Measurements from ENCODE around the gene LCLAT1. TPM values are rescaled to one million over a fixed set of nuclear protein-coding genes. Genes with fewer than 3 reads are reported as not detected.
A peak's percentile ranks its signal among the peaks of the same experiment; 100 is the strongest.

LCLAT1 gene
- total RNA-seq, 1 experiment from 2014 or later, result 21.7 TPM

GRCh38 chr2:30433541-30434299 is 13.3 kb upstream of the LCLAT1 start:
- no peak for DNase-seq
- Histone ChIP-seq H2AFZ (ENCODE audit: low read length) (no peak overlapping the region), H3K27ac (ENCODE audit: low read length) (no peak overlapping the region), H3K36me3 (ENCODE audit: insufficient read depth, low read length) (no peaks in the 10 kb centered on the region), H3K9me3 (ENCODE audit: low read length) (no peaks in the 10 kb centered on the region), H3K9ac (ENCODE audit: low read length) (no peak overlapping the region), H3K4me3 (ENCODE audit: low read length) (no peak overlapping the region), H3K27me3 (ENCODE audit: low read length) (no peaks in the 10 kb centered on the region), H3K4me2 (ENCODE audit: low read depth, low read length, poor library complexity, severe bottlenecking) (no peak overlapping the region), H3K79me2 (ENCODE audit: low read length) (no peaks in the 10 kb centered on the region), H4K20me1 (ENCODE audit: insufficient read depth, low read depth, low read length) (no peaks in the 10 kb centered on the region), H3K9me2 (replicated peaks; ENCODE audit: insufficient read depth, low read length) (no peaks in the 10 kb centered on the region), H3K4me1 (ENCODE audit: low read length) (peaks cover 27% of the 10 kb centered on the region)

- Histone ChIP-seq H3K4me3 (ENCODE audit: low read length) (no peak overlapping the region), H3K27ac (ENCODE audit: low read length) (no peak overlapping the region), H2AFZ (ENCODE audit: low read length) (no peak overlapping the region), H3K79me2 (ENCODE audit: low read length) (no peaks in the 10 kb centered on the region), H3K27me3 (ENCODE audit: low read length) (no peaks in the 10 kb centered on the region), H3K4me2 (ENCODE audit: low read depth, low read length, poor library complexity, severe bottlenecking) (no peak overlapping the region), H4K20me1 (ENCODE audit: insufficient read depth, low read depth, low read length) (no peaks in the 10 kb centered on the region), H3K9ac (ENCODE audit: low read length) (no peak overlapping the region), H3K4me1 (ENCODE audit: low read length) (peaks cover 27% of the 10 kb centered on the region), H3K9me3 (ENCODE audit: low read length) (no peaks in the 10 kb centered on the region), H3K36me3 (ENCODE audit: insufficient read depth, low read length) (no peaks in the 10 kb centered on the region), H3K9me2 (replicated peaks; ENCODE audit: insufficient read depth, low read length) (no peaks in the 10 kb centered on the region)
- DNase-seq, result no peak
Observed at GRCh38 chr2:30434708-30435107, 12.3 kb upstream of the LCLAT1 start.

- Histone ChIP-seq H3K4me1 (ENCODE audit: low read length) (peaks cover 27% of the 10 kb centered on the region), H3K9ac (ENCODE audit: low read length) (peak overlapping the region; percentile 18; the same call in 1 of the 2 replicates), H3K4me3 (ENCODE audit: low read length) (peak overlapping the region; percentile 15; the same call in 1 of the 2 replicates), H2AFZ (ENCODE audit: low read length) (peak overlapping the region; percentile 44; the same call in 1 of the 2 replicates), H3K4me2 (ENCODE audit: low read depth, low read length, poor library complexity, severe bottlenecking) (peak overlapping the region; percentile 44), H4K20me1 (ENCODE audit: insufficient read depth, low read depth, low read length) (no peaks in the 10 kb centered on the region), H3K79me2 (ENCODE audit: low read length) (no peaks in the 10 kb centered on the region), H3K27me3 (ENCODE audit: low read length) (no peaks in the 10 kb centered on the region), H3K36me3 (ENCODE audit: insufficient read depth, low read length) (no peaks in the 10 kb centered on the region), H3K9me3 (ENCODE audit: low read length) (no peaks in the 10 kb centered on the region), H3K27ac (ENCODE audit: low read length) (peak overlapping the region; percentile 61), H3K9me2 (replicated peaks; ENCODE audit: insufficient read depth, low read length) (no peaks in the 10 kb centered on the region)
- DNase-seq, result peak; percentile 65
Observed at GRCh38 chr2:30436859-30437435, 10.1 kb upstream of the LCLAT1 start.

GRCh38 chr2:30437809-30438548 is 9.1 kb upstream of the LCLAT1 start:
- no peaks in the 10 kb centered on the region for H3K9me3 ChIP-seq (ENCODE audit: low read length)

GRCh38 chr2:30439296-30439695 is 7.8 kb upstream of the LCLAT1 start:
- H3K9me2 ChIP-seq (replicated peaks; ENCODE audit: insufficient read depth, low read length), result no peaks in the 10 kb centered on the region
- H3K4me2 ChIP-seq (ENCODE audit: low read depth, low read length, poor library complexity, severe bottlenecking), result no peak overlapping the region
- no peaks in the 10 kb centered on the region for H4K20me1 ChIP-seq (ENCODE audit: insufficient read depth, low read depth, low read length)
- no peaks in the 10 kb centered on the region for H3K9me3 ChIP-seq (ENCODE audit: low read length)
- H2AFZ ChIP-seq (ENCODE audit: low read length), result no peak overlapping the region
- no peak for DNase-seq
- no peaks in the 10 kb centered on the region for H3K79me2 ChIP-seq (ENCODE audit: low read length)
- H3K4me3 ChIP-seq (ENCODE audit: low read length), result no peak overlapping the region
- no peaks in the 10 kb centered on the region for H3K27me3 ChIP-seq (ENCODE audit: low read length)
- H3K4me1 ChIP-seq (ENCODE audit: low read length), result peaks cover 27% of the 10 kb centered on the region
- H3K27ac ChIP-seq (ENCODE audit: low read length), result no peak overlapping the region
- no peaks in the 10 kb centered on the region for H3K36me3 ChIP-seq (ENCODE audit: insufficient read depth, low read length)
- H3K9ac ChIP-seq (ENCODE audit: low read length), result no peak overlapping the region

More at GRCh38 chr2:30437809-30438548, 9.1 kb upstream of the LCLAT1 start:
- peak overlapping the region; percentile 61 for H3K27ac ChIP-seq (ENCODE audit: low read length)
- no peaks in the 10 kb centered on the region for H3K9me2 ChIP-seq (replicated peaks; ENCODE audit: insufficient read depth, low read length)
- H3K36me3 ChIP-seq (ENCODE audit: insufficient read depth, low read length), result no peaks in the 10 kb centered on the region
- no peak overlapping the region for H2AFZ ChIP-seq (ENCODE audit: low read length)
- H3K4me2 ChIP-seq (ENCODE audit: low read depth, low read length, poor library complexity, severe bottlenecking), result peak overlapping the region; percentile 44
- no peaks in the 10 kb centered on the region for H4K20me1 ChIP-seq (ENCODE audit: insufficient read depth, low read depth, low read length)
- no peak for DNase-seq
- H3K4me1 ChIP-seq (ENCODE audit: low read length), result peaks cover 27% of the 10 kb centered on the region
- no peaks in the 10 kb centered on the region for H3K79me2 ChIP-seq (ENCODE audit: low read length)
- 0 out of 2 replicates have a peak overlapping the region, but pooled peaks have one; percentile 15 for H3K4me3 ChIP-seq (ENCODE audit: low read length)
- no peaks in the 10 kb centered on the region for H3K27me3 ChIP-seq (ENCODE audit: low read length)
- H3K9ac ChIP-seq (ENCODE audit: low read length), result no peak overlapping the region

- H3K27me3 ChIP-seq (ENCODE audit: low read length), result no peaks in the 10 kb centered on the region
- no peak overlapping the region for H3K27ac ChIP-seq (ENCODE audit: low read length)
- no peaks in the 10 kb centered on the region for H4K20me1 ChIP-seq (ENCODE audit: insufficient read depth, low read depth, low read length)
- H3K36me3 ChIP-seq (ENCODE audit: insufficient read depth, low read length), result no peaks in the 10 kb centered on the region
- H3K79me2 ChIP-seq (ENCODE audit: low read length), result no peaks in the 10 kb centered on the region
- no peak for DNase-seq
- peaks cover 27% of the 10 kb centered on the region for H3K4me1 ChIP-seq (ENCODE audit: low read length)
- H3K9ac ChIP-seq (ENCODE audit: low read length), result no peak overlapping the region
- no peak overlapping the region for H2AFZ ChIP-seq (ENCODE audit: low read length)
- H3K4me3 ChIP-seq (ENCODE audit: low read length), result no peak overlapping the region
- no peaks in the 10 kb centered on the region for H3K9me2 ChIP-seq (replicated peaks; ENCODE audit: insufficient read depth, low read length)
- no peak overlapping the region for H3K4me2 ChIP-seq (ENCODE audit: low read depth, low read length, poor library complexity, severe bottlenecking)
- H3K9me3 ChIP-seq (ENCODE audit: low read length), result no peaks in the 10 kb centered on the region
Observed at GRCh38 chr2:30439879-30440278, 7.2 kb upstream of the LCLAT1 start.

- Histone ChIP-seq H4K20me1 (ENCODE audit: insufficient read depth, low read depth, low read length) (no peaks in the 10 kb centered on the region), H3K4me3 (ENCODE audit: low read length) (no peak overlapping the region), H3K36me3 (ENCODE audit: insufficient read depth, low read length) (no peaks in the 10 kb centered on the region), H3K9ac (ENCODE audit: low read length) (no peak overlapping the region), H3K4me1 (ENCODE audit: low read length) (peaks cover 27% of the 10 kb centered on the region), H3K9me3 (ENCODE audit: low read length) (no peaks in the 10 kb centered on the region), H3K27me3 (ENCODE audit: low read length) (no peaks in the 10 kb centered on the region), H3K27ac (ENCODE audit: low read length) (no peak overlapping the region), H2AFZ (ENCODE audit: low read length) (no peak overlapping the region), H3K4me2 (ENCODE audit: low read depth, low read length, poor library complexity, severe bottlenecking) (no peak overlapping the region), H3K79me2 (ENCODE audit: low read length) (no peaks in the 10 kb centered on the region), H3K9me2 (replicated peaks; ENCODE audit: insufficient read depth, low read length) (no peaks in the 10 kb centered on the region)
- no peak for DNase-seq
Observed at GRCh38 chr2:30441023-30441422, 6.0 kb upstream of the LCLAT1 start.

- Histone ChIP-seq H3K9ac (ENCODE audit: low read length) (no peak overlapping the region), H3K36me3 (ENCODE audit: insufficient read depth, low read length) (no peaks in the 10 kb centered on the region), H3K9me2 (replicated peaks; ENCODE audit: insufficient read depth, low read length) (no peaks in the 10 kb centered on the region), H2AFZ (ENCODE audit: low read length) (no peak overlapping the region), H3K79me2 (ENCODE audit: low read length) (peaks cover 10% of the 10 kb centered on the region), H3K4me3 (ENCODE audit: low read length) (no peak overlapping the region), H4K20me1 (ENCODE audit: insufficient read depth, low read depth, low read length) (no peaks in the 10 kb centered on the region), H3K4me2 (ENCODE audit: low read depth, low read length, poor library complexity, severe bottlenecking) (no peak overlapping the region), H3K27me3 (ENCODE audit: low read length) (no peaks in the 10 kb centered on the region), H3K27ac (ENCODE audit: low read length) (no peak overlapping the region), H3K4me1 (ENCODE audit: low read length) (peaks cover 19% of the 10 kb centered on the region), H3K9me3 (ENCODE audit: low read length) (no peaks in the 10 kb centered on the region)
- no peak for DNase-seq
Observed at GRCh38 chr2:30443081-30443480, 4.0 kb upstream of the LCLAT1 start.

Measured in Karpas-422 (cell line).